Stomach (tissue), 4 donors: ENCODE data around the gene LIG1.

ENCODE experiments used
- EP300 ChIP-seq: sonication (generic); formaldehyde crosslinking; IDR thresholded peaks from one replicate; pipeline ENCODE4 v1.6.1; 2017; ENCODE audit warnings: antibody characterized with exemption
- TF ChIP-seq, protein P1 (sequence below), 7 experiments: fragments of 450-650 bp in 4 of 7; fragments of 200-600 bp in 3 of 7; sonication (generic) in 3 of 7; IDR thresholded peaks; one replicate each; pipeline ENCODE4 v1.5.1; 2016 to 2019; ENCODE audit warnings: antibody characterized with exemption in 7 of 7, control low read depth in 2 of 7, mild to moderate bottlenecking in 1 of 7

- TF ChIP-seq, protein P1, sequence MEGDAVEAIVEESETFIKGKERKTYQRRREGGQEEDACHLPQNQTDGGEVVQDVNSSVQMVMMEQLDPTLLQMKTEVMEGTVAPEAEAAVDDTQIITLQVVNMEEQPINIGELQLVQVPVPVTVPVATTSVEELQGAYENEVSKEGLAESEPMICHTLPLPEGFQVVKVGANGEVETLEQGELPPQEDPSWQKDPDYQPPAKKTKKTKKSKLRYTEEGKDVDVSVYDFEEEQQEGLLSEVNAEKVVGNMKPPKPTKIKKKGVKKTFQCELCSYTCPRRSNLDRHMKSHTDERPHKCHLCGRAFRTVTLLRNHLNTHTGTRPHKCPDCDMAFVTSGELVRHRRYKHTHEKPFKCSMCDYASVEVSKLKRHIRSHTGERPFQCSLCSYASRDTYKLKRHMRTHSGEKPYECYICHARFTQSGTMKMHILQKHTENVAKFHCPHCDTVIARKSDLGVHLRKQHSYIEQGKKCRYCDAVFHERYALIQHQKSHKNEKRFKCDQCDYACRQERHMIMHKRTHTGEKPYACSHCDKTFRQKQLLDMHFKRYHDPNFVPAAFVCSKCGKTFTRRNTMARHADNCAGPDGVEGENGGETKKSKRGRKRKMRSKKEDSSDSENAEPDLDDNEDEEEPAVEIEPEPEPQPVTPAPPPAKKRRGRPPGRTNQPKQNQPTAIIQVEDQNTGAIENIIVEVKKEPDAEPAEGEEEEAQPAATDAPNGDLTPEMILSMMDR (IDR thresholded peaks at IDR 0.05) = no peak
- TF ChIP-seq EP300 = no peak
These were observed 56.8 kb downstream of the LIG1 start for GRCh38 chr19:48113190-48113917.
